C4-2B (cell line): Measurements from ENCODE around the gene REELD1.

Experiments
- CTCF ChIP-seq: fragments of 450-650 bp; conservative IDR thresholded peaks from 2 replicates; pipeline ENCODE4 v1.5.1; 2017; ENCODE audit warnings: mild to moderate bottlenecking
- ZFX ChIP-seq: fragments of 450-650 bp; IDR thresholded peaks from 2 replicates; pipeline ENCODE4 v1.6.1; 2017

GRCh38 chr4:146211440-146211839 lies 2.9 kb upstream of the REELD1 start:
- no peak for TF ChIP-seq CTCF
- TF ChIP-seq ZFX: no peak
